NCI-H2029 treated with DMSO at 0.1 percent for 48 hours (cell line): ENCODE data around the gene RFK.
A peak's percentile ranks its signal among the peaks of the same experiment; 100 is the strongest.

Experiments used
- DNase-seq: peaks from one replicate; lab custom pipeline; 2025; lab: John Stamatoyannopoulos, UW

The RFK gene

GRCh38 chr9:76412638-76413037 is 18.4 kb upstream of the RFK start:
- DNase-seq: no peak

- no peak for DNase-seq
These were observed 11.6 kb upstream of the RFK start for GRCh38 chr9:76405868-76406267.

DNA sequence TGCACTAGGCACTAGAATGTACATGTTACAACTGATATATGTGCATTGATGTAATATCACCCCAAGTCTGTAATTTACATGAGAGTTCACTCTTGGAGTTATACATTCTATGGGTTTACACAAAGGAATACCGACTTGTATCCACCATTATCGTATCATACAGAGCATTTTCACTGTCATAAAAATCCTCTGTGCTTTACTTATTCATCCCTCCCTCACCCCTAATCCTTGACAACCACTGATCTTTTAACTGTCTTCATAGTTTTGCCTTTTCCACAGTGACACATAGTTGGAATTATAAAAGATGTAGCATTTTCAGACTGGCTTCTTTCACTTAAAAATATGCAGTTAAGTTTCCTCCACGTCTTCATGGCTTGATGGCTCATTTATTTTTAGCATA is 11.1 kb upstream of the RFK start:
- DNase-seq: no peak

DNA sequence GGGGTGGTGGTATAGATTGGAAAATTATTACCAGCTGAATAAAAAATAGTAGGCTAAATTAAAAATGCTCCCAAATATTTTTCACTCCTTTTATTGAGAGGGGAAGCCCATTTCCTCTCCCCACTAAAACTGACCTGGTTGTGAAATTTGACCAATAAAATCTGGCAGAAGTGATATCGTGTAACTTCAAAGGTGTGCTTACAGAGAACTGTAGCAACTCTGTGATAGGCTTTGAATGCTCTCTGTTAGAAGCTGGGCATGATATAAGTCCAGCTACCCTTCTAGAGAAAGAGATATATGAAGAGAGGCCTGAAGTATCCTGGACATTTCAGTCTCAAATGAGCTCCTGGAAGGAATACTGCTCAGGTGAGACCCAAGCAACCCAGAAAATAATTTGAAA is 10.2 kb upstream of the RFK start:
- no peak for DNase-seq

- DNase-seq: peak; percentile 65
These were observed 9.1 kb upstream of the RFK start for GRCh38 chr9:76403352-76403751.

DNA sequence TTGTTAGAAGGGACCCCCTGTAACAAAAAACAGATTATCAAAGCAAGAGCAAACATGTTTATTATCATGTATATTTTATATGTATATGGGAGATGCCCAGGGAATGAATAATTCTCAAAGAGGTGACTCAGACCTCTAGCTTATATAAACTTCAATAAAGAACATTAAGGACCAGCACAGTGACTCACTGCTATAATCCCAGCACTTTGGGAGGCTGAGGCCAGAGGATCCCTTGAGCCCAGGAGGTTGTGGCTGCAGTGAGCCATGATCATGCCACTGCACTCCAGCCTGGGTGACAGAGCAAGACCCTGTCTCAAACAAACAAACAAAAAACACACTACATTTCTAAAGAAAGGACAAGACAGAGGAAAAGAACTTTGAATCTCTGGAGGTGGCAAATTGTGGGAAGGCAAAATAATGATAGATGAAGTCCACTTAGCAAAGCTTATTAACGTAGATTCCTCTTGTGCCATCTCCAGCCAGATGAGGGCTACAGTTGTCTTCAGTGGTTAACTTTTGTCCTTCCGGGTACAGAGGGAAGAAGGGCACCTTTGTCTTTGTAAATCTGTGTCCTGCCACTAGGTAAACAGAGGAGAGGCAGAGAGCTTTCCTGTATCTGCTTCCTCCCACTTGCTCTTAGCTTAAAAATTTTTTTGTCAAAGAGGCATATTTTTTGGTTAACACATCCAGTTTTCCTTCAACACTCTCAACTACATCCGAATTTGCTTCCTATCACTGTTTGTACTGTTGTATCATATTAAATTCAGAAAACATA is 7.5 kb upstream of the RFK start:
- DNase-seq: peak; percentile 24

GRCh38 chr9:76401176-76401575 is 7.0 kb upstream of the RFK start:
- no peak for DNase-seq

DNA sequence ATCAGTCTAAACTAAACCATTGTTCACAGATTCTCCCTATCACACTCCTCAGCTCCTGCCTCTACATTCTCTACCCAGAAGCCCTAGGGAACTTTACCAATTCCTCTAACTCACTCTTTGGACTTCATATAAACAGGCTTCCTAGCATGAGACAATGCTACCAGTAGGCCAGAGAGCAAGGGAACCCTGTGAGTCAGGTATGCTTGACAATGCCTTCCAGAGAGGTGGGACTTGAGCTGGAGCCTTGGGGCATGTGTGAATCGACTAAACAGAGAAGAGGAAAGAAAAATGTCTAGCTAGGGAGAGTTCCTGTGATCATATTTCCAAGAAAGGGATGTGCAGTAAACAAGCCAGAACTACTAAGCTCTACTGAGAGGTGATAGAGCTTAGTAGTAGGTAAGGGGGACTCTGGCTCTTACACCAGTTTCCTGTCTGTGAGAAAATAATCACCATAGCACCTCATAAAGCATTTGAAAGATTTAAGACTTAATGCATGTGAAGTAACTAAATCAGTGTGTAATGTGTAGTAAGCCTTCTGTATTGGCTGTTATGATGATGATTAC is 6.4 kb upstream of the RFK start:
- DNase-seq: no peak

GRCh38 chr9:76399856-76400255 is 5.6 kb upstream of the RFK start:
- DNase-seq: no peak

DNA sequence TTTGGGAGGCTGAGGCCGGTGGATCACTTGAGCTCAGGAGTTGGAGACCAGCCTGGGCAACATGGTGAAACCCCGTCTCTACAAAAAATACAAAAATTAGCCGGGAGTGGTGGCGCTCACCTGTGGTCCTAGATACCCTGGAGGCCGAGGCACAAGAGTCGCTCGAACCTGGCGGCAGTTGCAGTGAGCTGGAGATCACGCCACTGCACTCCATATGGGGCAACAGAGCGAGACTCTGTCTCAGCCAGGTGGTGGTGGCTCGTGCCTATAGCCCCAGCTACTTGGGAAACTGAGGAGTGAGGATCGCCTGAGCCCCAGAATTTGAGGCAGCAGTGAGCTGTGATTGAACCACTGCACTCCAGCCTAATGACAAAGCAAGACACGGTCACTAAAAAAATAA is 2.4 kb upstream of the RFK start:
- no peak for DNase-seq

DNA sequence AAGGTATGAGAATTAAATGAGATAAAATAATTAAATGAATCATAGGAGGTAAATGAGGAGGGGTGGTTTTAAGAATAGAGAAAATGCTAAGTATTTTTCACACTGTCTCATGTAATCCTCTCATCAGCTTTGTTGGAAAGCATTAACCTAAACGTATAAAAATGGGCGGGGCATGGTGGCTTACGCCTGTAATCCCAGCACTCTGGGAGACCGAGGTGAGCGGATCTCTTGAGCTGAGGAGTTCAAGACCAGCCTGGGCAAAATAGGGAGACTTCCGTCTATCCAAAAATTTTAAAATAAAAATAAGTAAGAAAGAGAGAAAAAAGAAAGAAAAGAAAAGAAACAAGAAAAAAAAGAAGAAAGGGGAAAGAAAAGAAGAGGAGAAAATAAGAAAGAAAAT is 1.9 kb upstream of the RFK start:
- no peak for DNase-seq

DNA sequence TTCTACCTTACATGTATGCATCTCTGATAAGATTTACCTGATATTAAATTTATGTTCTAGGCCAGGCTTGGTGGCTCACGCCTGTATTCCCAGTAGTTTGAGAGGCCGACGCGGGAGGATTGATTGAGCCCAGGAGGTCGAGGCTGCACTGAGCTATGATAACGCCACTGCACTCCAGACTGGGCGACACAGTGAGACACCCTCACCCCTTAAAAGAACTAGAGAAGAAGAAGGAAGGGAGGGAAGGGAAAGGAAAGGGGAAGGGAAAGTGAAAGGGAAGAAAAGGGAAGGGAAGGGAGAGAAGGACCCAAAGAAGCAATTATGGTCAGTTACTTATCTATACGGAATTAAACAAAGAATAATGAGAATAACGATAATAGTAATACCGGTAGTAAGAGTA is 1.2 kb upstream of the RFK start:
- DNase-seq: no peak

DNA sequence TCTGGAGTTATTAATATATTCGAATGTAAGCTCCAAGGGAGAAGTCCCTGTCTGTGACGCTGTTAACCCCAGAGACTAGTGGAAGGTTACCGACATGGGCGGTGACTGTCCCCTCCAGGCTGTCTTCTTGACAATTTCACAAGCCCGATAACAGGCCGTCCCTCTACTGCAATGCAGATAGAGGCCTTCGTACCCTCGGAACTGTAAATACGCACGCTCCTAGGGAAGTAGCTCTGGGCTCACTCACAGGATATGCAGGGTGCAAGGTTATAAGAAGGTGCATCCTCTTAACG is 680 bp upstream of the RFK start:
- peak; percentile 82 for DNase-seq

DNA sequence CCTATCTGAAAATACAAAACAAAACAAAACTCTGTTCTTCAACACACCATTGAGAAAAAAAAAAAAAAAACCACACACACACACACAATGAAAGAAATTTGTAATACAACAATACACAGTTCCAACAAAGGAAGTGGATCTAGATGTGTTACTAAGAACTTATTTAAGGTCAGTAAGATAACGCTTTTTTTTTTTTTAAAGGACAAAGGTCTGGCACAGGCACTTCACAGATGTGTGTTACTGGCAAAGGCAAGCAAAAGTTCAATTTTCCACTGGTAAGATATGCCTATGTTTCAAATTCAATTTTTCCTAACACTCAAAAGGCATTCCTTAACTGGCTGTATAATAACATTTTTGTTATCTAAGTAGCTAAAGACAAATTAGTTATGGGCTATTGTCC is 3.6 kb downstream of the RFK start:
- no peak for DNase-seq

DNA sequence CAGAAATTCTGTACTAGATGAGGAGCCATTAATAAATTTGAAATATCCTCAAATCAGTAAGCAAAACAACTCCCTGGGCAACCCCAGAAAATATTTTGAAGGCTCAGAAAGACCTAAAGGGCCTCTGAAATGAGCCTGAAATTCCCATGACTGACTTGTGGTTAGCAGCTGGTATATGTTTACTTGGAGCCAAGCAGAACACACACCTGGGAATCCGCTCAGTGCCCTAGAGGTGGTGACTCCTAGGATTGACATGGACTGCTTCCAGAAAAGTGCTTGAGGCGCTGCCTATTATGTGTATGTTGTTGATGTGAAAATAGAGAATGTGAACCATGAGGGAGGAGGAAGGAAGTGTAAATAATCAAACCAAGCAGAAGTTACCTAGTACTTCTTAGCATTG is 14.7 kb downstream of the RFK start:
- DNase-seq: peak; percentile 96

- DNase-seq: no peak
These were observed 15.7 kb downstream of the RFK start for GRCh38 chr9:76378367-76379073.

DNA sequence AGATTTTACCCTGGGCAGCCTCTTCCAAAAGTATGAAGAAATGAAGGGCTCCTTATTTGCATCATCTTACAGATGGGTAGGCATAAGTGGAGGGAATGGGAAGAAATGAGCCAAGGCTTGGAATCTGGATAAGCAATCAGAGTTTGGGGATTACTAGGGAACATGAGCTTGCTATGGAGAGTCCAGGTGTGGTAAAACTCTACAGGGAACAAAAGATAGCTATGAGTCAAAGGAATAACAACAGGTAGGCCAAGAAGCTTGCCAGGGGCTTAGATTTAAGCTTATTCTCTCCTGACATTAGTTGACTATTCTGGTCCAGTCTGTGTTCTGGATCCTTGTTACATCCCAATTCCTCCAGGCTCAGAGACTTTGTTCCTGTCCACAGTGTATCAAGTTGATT is 16.4 kb downstream of the RFK start:
- no peak for DNase-seq

- DNase-seq: peak; percentile 65
These were observed 19.3 kb downstream of the RFK start for GRCh38 chr9:76374783-76375559.

DNA sequence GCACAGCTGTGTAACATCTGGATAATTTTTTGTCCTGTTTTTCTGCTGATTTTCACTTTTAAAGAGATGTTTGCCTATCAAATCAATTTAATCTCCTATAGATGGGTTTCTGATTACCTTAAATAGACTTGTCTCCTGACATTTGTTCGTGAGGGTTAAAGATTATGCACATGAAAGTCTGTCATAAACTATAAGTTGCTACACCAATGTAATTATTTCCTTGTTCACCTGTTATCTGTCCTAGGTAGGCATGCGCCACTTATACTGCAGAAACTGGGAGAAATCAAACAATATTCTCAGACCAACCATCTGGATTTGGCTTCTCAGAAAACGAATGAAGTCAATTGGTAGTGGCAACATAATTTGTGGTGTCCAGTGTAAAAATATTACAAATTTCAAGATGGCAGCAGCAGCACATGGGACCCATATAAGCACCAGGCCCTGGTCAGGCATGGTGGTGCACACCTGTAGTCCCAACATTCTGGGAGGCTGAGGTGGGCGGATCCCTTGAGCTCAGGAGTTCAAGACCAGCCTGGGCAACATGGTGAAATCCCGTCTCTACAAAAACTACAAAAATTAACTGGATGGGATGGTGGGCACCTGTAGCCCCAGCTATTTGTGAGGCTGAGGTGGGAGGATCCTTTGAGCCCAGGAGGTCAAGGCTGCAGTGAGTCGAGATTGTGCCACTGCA is 20.3 kb downstream of the RFK start:
- DNase-seq: no peak

DNA sequence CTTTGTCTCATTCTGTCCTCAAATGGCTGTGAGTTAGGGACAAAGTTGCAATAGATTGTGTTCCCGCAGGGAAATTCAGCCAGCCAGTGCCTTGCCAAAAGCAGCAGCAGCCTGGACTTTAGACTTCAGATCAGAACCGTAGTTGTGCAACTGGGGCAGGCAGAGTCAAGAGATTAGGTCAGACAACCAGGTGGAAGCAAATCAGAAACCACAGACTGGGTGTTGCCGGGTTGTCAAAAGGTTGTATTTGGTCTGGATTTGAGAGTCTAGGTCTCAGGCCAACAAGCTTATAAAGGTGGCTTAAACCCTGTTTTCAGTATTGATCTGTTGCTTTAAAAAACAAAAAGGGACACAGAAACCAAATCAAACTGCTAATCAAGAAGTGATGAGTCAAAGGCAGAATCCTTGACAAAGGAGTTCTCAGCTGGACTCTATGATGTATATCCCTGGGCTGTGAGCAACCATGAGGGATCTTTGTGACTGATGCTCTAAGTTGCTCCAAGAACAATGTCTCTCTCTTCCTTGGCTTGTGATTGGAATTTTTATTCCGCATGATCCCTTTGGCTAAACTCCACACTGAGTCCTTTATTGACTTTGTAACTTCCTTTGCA is 20.9 kb downstream of the RFK start:
- DNase-seq: no peak

DNA sequence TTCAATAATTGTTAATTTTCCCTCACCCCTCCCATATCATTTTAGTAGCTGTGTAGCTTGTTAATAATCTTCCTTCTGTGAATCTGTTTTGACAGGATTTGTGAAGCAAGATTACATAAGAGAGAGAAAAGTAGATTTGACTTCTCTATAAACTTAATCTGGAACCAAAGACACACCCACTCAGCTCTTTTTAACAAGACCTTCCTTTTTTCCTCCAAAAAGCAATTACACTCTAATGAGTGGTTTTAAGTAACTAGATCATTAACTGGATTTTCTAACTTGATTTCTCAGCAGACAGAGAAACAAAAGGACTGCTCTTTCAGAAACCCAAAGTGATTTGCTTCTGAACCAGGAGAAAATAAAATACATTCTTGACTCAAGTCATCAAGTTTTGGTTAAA is 21.9 kb downstream of the RFK start:
- DNase-seq: no peak

DNA sequence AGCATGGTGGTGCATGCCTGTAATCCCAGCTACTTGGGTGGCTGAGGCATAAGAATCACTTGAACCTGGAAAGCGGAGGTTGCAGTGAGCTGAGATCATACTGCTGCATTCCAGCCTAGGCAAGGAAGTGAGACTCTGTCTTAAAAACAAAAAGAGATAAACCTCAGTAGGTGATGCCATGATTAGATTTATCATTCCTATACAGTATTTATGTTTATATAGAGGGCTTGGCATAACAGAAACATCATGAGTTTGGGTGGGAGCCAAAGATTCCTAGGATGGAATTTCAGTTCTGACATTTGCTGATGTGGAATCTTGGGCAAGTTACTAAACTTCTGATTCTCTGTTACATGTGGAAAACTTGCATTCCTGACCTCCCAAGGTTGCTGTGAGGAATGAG is 22.3 kb downstream of the RFK start:
- no peak for DNase-seq
